C4-2B (cell line): ENCODE results near the gene SLC47A2.

Experiments used
- ZFX ChIP-seq: fragments of 450-650 bp; IDR thresholded peaks from 2 replicates; pipeline ENCODE4 v1.6.1; 2017
- TF ChIP-seq, protein P1 (sequence below): fragments of 450-650 bp; conservative IDR thresholded peaks from 2 replicates; pipeline ENCODE4 v1.5.1; 2017; ENCODE audit warnings: mild to moderate bottlenecking

DNA sequence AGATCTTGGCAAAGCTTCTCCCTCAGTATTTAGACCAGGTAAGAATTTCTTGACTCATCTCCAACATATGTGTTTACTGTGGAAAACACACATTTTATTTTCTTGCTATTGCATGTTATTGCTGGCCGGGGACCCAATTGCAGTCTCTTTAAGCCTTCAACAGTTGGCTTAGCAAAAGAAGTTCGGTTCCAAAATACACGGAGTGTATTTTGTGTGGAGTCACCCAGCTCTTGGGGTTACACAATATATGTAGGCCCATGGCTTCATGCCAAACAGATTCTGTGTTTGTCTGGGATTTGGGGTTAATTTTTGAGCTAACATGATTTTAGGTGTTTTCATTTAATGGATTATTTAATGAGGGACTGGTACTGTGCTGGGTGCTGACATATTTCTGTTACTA is 63.8 kb downstream of the SLC47A2 start:
- TF ChIP-seq, protein P1, sequence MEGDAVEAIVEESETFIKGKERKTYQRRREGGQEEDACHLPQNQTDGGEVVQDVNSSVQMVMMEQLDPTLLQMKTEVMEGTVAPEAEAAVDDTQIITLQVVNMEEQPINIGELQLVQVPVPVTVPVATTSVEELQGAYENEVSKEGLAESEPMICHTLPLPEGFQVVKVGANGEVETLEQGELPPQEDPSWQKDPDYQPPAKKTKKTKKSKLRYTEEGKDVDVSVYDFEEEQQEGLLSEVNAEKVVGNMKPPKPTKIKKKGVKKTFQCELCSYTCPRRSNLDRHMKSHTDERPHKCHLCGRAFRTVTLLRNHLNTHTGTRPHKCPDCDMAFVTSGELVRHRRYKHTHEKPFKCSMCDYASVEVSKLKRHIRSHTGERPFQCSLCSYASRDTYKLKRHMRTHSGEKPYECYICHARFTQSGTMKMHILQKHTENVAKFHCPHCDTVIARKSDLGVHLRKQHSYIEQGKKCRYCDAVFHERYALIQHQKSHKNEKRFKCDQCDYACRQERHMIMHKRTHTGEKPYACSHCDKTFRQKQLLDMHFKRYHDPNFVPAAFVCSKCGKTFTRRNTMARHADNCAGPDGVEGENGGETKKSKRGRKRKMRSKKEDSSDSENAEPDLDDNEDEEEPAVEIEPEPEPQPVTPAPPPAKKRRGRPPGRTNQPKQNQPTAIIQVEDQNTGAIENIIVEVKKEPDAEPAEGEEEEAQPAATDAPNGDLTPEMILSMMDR: no peak
- no peak for TF ChIP-seq ZFX
